Hippocampal formation (tissue), 2 donors: ENCODE data around the gene ANKHD1.
"Not testable (repeated sequence)": the region's sequence is repeated elsewhere in the genome, so short reads cannot be mapped to it uniquely, and the experiment has no call there.

Source experiments
- DNase-seq, 2 donors: peaks; one replicate each; lab custom pipeline; 2025; lab: John Stamatoyannopoulos, UW

The ANKHD1 gene

GRCh38 chr5:140421375-140421774, 19.7 kb downstream of the ANKHD1 start:
- not testable (repeated sequence) for DNase-seq

GRCh38 chr5:140423609-140424008, 22.0 kb downstream of the ANKHD1 start:
- no peak for DNase-seq

- no peak for DNase-seq
Measured at GRCh38 chr5:140424135-140424534, 22.5 kb downstream of the ANKHD1 start.

- DNase-seq: not testable (repeated sequence)
Measured at GRCh38 chr5:140427726-140428125, 26.1 kb downstream of the ANKHD1 start.

- DNase-seq: no peak
Measured at GRCh38 chr5:140429724-140430123, 28.1 kb downstream of the ANKHD1 start.

- DNase-seq: no peak
Measured at GRCh38 chr5:140432212-140432611, 30.6 kb downstream of the ANKHD1 start.

- DNase-seq: no peak
Measured at GRCh38 chr5:140432916-140433315, 31.3 kb downstream of the ANKHD1 start.

GRCh38 chr5:140457368-140457767, 55.7 kb downstream of the ANKHD1 start:
- DNase-seq: not testable (repeated sequence)

GRCh38 chr5:140466981-140467742, 65.5 kb downstream of the ANKHD1 start:
- no peak for DNase-seq

- DNase-seq: no peak
Measured at GRCh38 chr5:140468188-140468587, 66.6 kb downstream of the ANKHD1 start.

- no peak for DNase-seq
Measured at GRCh38 chr5:140469259-140469658, 67.6 kb downstream of the ANKHD1 start.

- DNase-seq: no peak
Measured at GRCh38 chr5:140480310-140481014, 78.8 kb downstream of the ANKHD1 start.

- no peak for DNase-seq
Measured at GRCh38 chr5:140481758-140482157, 80.1 kb downstream of the ANKHD1 start.

GRCh38 chr5:140483055-140483454, 81.4 kb downstream of the ANKHD1 start:
- no peak for DNase-seq

GRCh38 chr5:140488141-140488540, 86.5 kb downstream of the ANKHD1 start:
- DNase-seq: not testable (repeated sequence)

GRCh38 chr5:140488914-140489313, 87.3 kb downstream of the ANKHD1 start:
- no peak for DNase-seq

GRCh38 chr5:140497897-140498296, 96.3 kb downstream of the ANKHD1 start:
- no peak for DNase-seq

GRCh38 chr5:140498591-140498990, 97.0 kb downstream of the ANKHD1 start:
- DNase-seq: no peak

- no peak for DNase-seq
Measured at GRCh38 chr5:140502834-140503233, 101.2 kb downstream of the ANKHD1 start.

- no peak for DNase-seq
Measured at GRCh38 chr5:140509898-140510297, 108.3 kb downstream of the ANKHD1 start.

- DNase-seq: no peak
Measured at GRCh38 chr5:140513124-140513523, 111.5 kb downstream of the ANKHD1 start.

GRCh38 chr5:140524003-140524402, 122.4 kb downstream of the ANKHD1 start:
- no peak for DNase-seq

GRCh38 chr5:140540227-140540626, 138.6 kb downstream of the ANKHD1 start:
- no peak for DNase-seq
